Measurements from ENCODE around the gene SGTA. TPM values are rescaled to one million over a fixed set of nuclear protein-coding genes. Genes with fewer than 3 reads are reported as not detected.

SGTA gene
- total and polyA plus RNA-seq, 2 of the 8 experiments (the other 6 are each of a cell fraction or from before 2014, with no cell fraction given), result 86.8 to 130 TPM

DNA sequence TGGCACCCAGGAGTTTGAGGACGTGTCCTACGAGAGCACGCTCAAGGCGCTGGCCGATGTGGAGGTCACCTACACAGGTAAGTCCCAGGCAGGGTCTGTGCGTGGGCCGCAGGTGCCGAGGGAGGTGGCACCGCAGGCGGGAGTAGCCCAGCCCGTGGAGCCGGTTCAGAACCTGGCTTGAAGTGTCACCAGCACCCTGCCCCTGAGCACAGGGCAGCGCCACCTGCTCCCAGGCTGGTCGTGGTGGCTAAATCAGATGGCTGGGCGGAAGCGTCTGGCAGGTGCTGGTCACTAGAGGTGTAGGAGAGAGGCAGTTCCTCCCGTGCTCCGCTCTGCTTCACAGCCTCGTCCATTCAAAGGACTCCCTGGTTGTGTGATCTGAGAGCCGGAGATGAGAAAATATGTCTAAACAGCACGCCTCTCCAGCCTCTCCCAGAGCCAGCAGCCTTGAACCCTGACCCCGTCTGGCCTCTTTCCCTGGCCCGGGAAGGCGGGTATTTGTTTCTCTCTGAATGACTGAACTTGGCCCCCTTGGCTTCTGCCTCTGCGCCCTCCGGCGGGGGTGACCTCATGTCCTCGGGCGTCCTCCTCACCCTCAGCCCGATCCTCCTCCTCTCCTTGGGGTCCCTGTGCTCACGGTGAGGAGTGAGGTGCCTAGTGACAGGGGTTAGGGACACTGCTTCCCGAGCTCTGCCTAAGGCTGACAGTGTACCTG is 7.6 kb upstream of the SGTA start:
- H4K91ac ChIP-seq (replicated peaks; ENCODE audit: insufficient read length, low read length), result no peak overlapping the region
- H3K4ac ChIP-seq (replicated peaks; ENCODE audit: insufficient read length, low read depth, low read length), result no peak overlapping the region
- no peak overlapping the region for H2BK120ac ChIP-seq (replicated peaks; ENCODE audit: low read depth, low read length)
- no peak overlapping the region for H4K5ac ChIP-seq (ENCODE audit: insufficient read length, low read depth, low read length)
- H4K20me1 ChIP-seq (replicated peaks in 1 of 2; ENCODE audit: control insufficient read depth in 1 of 2, insufficient read depth in 2 of 2, low read length in 2 of 2), result peaks cover 2 to 26% of the 10 kb centered on the region in 2 experiments
- FAIRE-seq (no peak), DNase-seq (ENCODE audit: low read depth in 1 of 2, low spot score in 2 of 2) (no peak)
- peaks cover 15 to 50% (median 32%) of the 10 kb centered on the region in 4 experiments for H3K36me3 ChIP-seq (ENCODE audit: control insufficient read depth in 2 of 4, insufficient read depth in 4 of 4, low read length in 3 of 4)
- H3K23me2 ChIP-seq (ENCODE audit: low read depth, low read length), result peaks cover 4% of the 10 kb centered on the region; the same call in 1 of the 2 replicates
- CTCF ChIA-PET (ENCODE audit: partially characterized antibody), result no interaction called here
- no peak overlapping the region for H2BK12ac ChIP-seq (ENCODE audit: low read depth, low read length)
- H2BK20ac ChIP-seq (ENCODE audit: low read length), result no peak overlapping the region
- no peak overlapping the region for H2BK5ac ChIP-seq (ENCODE audit: low read depth, low read length)
- WGBS, 2 experiments (ENCODE audit: extremely low coverage in 1 of 2, insufficient coverage in 1 of 2, insufficient read length in 1 of 2, insufficient replicate concordance in 2 of 2, low coverage in 1 of 2, low lambda C conversion rate in 2 of 2, missing lambda C conversion rate in 1 of 2), result 91% methylated on average over 28 of the region's 32 CpGs; no CpG with 5 or more reads in 1 of the 2 experiments
- no peak for TF ChIP-seq CBX8 (IDR thresholded peaks at IDR 0.05; ENCODE audit: borderline replicate concordance, low read depth, low read length)
- no peak overlapping the region for H3K18ac ChIP-seq (ENCODE audit: extremely low read depth, low read length)
- H4K8ac ChIP-seq (ENCODE audit: extremely low read depth, insufficient read depth, low read length), result no peak overlapping the region
- POLR2A ChIA-PET (ENCODE audit: partially characterized antibody), result interaction anchor here (1.3 kb wide), 1 partner anchor 29 kb away, joined by 3 read pairs; the partner anchor contains the start of gene ZNF554
- H3K14ac ChIP-seq (ENCODE audit: insufficient read length), result no peak overlapping the region
- no peak overlapping the region for H3K56ac ChIP-seq (replicated peaks; ENCODE audit: insufficient read length, low read depth, low read length)
- H3K27me3 ChIP-seq (replicated peaks in 1 of 4; ENCODE audit: control insufficient read depth in 3 of 4, extremely low read depth in 1 of 4, insufficient read depth in 3 of 4, low read length in 3 of 4), result no peaks in the 10 kb centered on the region
- H2AFZ ChIP-seq (ENCODE audit: low read length), result no peak overlapping the region
- no peak overlapping the region for H3K27ac ChIP-seq (ENCODE audit: low read depth, low read length)
- H2AK5ac ChIP-seq (ENCODE audit: low read depth, low read length), result no peak overlapping the region
- peaks cover 10% of the 10 kb centered on the region for H3K79me1 ChIP-seq (ENCODE audit: low read depth, low read length)
- no peak overlapping the region for H3K4me2 ChIP-seq (ENCODE audit: insufficient read depth in 1 of 2, low read depth in 2 of 2, low read length in 2 of 2)
- no peak overlapping the region for H3K23ac ChIP-seq (ENCODE audit: insufficient read length)
- H3K4me3 ChIP-seq (ENCODE audit: extremely low read depth in 1 of 4, insufficient read depth in 2 of 4, low read depth in 3 of 4, low read length in 4 of 4), result no peak overlapping the region
- peaks cover 7 to 42% of the 10 kb centered on the region in 2 experiments; a peak in 3 of 4 replicates for H3K79me2 ChIP-seq (ENCODE audit: control insufficient read depth in 1 of 2, insufficient read depth in 2 of 2, low read length in 2 of 2)
- H2BK15ac ChIP-seq (ENCODE audit: low read length), result no peak overlapping the region
- H3K4me1 ChIP-seq (replicated peaks in 1 of 4; ENCODE audit: control insufficient read depth in 3 of 4, insufficient read depth in 4 of 4, low read length in 3 of 4), result no peaks in the 10 kb centered on the region; a peak in 1 of 7 replicates
- H3K9ac ChIP-seq (replicated peaks in 1 of 4; ENCODE audit: extremely low read depth in 1 of 4, low read depth in 3 of 4, low read length in 3 of 4), result no peak overlapping the region
- no peaks in the 10 kb centered on the region for H3K9me3 ChIP-seq (ENCODE audit: insufficient read depth in 2 of 2, low read depth in 1 of 2, low read length in 1 of 2)

Measured in H1 (cell line).